HG03469 (cell line): ENCODE measurements around the gene SLC25A13.
"Not testable (repeated sequence)": the region's sequence is repeated elsewhere in the genome, so short reads cannot be mapped to it uniquely, and the experiment has no call there.

Experiments
- ATAC-seq: cut with Tn5 transposase; IDR thresholded peaks from one replicate; pipeline ENCODE4 v1.9.1; 2021; ENCODE audit warnings: mild to moderate bottlenecking, moderate library complexity, moderate number of reproducible peaks; ENCODE audit not compliant: unreplicated experiment

The SLC25A13 gene, protein sequence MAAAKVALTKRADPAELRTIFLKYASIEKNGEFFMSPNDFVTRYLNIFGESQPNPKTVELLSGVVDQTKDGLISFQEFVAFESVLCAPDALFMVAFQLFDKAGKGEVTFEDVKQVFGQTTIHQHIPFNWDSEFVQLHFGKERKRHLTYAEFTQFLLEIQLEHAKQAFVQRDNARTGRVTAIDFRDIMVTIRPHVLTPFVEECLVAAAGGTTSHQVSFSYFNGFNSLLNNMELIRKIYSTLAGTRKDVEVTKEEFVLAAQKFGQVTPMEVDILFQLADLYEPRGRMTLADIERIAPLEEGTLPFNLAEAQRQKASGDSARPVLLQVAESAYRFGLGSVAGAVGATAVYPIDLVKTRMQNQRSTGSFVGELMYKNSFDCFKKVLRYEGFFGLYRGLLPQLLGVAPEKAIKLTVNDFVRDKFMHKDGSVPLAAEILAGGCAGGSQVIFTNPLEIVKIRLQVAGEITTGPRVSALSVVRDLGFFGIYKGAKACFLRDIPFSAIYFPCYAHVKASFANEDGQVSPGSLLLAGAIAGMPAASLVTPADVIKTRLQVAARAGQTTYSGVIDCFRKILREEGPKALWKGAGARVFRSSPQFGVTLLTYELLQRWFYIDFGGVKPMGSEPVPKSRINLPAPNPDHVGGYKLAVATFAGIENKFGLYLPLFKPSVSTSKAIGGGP

DNA sequence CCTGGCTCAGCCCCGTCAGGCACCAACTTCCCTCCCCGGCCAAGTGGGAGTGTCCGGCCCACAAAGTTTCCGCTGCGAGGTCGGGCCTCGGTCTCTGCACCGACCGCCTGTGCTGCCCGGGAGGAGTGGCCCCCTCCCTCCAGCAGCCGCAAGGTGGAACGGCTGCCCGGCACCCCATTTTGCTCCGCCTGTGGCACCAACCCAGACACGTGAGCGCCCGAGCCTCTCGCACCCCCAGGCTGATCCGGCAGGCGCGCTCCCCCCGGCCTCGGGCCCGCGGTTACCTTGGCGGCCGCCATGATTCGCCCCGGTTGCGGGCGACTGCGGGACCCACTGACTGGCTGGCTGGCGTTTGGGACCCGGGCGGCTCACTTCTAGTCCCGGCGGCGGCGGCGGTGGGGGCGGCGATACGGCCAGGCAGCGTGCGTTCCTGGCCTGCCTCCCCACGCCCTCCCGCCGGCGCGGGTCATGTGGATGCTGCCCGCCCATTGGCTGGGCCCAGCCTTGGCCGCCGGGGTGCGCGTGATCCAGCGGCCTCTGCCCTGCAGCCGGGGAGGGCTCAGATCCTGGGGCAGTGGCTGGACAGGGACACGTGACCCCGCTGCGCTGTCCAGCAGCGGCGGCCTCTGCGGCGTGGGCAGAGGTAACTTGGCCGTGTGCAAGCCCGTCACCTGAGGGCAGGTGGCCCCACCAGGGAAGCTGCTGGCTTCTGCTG is at the start of gene SLC25A13:
SLC25A13 (minus strand) TSS at position 441 of the 715 bp plus-strand sequence; CDS start at position 299, 142 bp downstream.
- peak; percentile 52 for ATAC-seq

DNA sequence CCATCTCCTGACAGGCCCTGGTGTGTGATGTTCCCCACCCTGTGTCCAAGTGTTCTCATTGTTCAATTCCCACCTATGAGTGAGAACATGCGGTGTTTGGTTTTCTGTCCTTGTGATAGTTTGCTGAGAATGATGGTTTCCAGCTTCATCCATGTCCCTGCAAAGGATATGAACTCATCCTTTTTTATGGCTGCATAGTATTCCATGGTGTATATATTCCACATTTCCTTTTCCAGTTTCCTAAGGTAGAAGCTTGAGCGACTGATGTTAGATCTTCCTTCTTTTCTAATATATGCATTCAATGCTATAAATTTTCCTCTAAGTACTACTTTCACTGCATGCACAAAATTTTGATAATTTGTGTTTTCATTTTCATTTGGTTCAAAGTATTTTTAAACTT is 44.0 kb upstream of the SLC25A13 start:
- ATAC-seq, result not testable (repeated sequence)

DNA sequence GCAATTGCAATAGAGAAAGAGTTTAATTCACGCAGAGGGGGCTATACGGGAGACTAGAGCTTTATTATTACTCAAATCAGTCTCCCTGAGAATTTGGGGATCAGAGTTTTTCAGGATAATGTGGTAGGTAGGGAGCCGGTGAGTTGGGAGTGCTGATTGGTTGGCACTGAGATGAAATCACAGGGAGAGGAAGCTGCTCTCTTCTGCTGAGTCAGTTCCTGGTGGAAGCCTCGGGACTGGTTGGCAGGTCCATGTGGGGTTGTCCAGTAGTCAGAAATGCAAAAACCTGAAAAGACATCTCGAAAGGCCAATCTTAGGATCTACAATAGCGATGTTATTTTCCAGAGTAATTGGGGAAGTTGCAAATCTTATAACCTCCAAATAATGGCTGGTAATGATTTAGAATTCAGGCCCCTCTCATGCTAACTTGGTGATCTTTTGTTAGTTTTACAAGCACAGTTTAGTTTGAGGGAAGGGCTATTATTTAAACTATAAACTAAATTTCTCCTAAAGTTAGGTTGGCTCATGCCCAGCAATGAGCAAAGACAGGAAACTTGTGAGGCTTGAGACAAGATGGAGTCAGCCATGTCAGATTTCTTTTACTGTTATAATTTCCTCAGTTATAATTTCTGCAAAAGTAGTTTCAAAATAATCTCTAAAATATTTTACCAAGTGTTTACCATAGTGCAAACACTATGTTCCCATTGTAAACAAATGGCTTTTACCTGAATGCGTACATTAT is 39.4 kb upstream of the SLC25A13 start:
- no peak for ATAC-seq

DNA sequence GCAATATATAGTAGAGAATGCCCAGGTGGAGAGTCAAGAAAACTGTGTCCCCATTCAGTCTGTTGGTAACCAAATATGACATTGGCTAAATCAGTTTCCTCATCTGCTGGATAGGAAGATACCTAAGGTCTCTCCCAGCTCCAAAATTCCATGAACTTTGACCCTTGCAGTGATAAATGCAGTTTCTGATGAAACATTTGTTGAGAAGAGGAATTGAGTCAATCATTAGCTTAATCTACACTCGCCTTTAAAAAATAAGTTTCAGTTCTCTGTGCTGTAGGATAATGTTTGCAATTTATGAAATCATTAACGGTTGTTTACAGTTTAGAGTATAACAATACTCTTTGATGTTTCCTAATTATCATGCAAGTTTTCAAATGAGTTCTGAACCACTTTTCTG is 38.0 kb upstream of the SLC25A13 start:
- no peak for ATAC-seq

DNA sequence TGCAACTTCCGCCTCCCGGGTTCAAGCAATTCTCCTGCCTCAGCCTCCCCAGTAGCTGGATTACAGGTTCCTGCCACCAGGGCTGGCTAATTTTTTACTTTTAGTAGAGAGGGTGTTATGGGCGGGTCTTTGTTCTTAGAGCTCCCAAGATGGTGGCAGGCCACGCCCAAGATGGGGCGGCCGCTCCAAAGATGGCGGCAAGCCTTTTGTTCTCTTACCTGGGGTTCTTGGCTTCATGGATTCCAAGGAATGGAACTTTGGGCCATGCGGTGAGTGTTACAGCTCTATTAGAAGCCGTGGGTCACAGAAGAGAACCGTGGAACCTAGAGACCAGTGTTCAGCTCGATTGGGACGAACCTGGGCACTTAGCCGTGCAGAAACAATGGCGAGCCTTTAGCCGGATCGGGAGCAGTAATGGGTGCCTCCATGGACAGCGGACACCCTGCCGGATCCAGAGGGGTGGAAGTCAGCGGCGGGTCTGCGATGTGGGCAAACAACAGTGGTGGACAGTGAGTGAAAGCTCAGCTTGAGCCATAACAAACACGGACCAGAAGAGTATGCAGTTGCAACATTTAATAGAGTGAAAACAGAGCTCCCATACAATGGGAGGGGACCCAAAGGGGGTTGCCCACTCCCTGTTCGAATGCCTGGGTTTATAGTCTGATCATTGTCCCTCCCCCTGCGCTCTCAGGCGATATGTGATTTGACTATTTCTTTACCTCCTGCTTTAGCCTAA is 36.5 kb upstream of the SLC25A13 start:
- ATAC-seq, result not testable (repeated sequence)

DNA sequence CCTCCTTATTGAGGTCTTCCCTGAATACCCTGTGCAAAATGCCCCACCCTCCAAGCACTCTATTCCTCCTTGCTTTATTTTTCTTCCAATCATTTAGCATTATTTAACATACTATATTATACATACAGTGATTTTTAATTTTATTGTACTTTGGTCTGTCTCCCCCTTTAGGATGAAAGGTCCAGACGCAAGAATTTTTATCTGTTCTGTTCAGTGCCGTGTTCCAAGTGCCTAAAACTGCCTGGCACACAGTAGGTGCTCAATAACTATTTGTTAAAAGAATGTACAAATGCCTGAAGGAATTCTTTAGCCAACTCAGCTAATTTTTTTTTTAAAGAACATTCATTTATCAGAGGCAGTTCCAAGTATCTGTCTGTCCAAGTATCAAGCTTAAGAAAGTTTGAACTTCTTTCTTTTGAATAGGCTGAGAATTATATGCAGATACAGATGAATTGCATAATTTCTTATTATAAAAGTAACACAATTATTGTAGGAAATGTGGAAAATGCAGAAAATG is 34.1 kb upstream of the SLC25A13 start:
- no peak for ATAC-seq

DNA sequence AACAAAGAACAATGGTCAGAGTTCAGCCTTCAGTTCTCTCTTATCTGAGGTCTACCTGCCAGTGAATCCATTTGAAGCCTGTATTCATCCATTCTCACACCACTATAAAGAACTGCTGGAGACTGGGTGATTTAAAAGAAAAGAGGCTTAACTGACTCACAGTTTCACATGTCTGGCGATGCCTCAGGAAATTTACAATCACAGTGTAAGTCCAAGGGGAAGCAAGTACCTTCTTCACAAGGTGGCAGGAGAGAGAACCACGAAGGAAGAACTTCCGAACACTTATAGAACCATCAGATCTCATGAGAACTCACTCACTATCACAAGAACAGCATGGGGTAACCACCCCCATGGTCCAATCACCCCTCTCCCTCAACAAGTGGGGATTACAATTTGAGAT is 33.0 kb upstream of the SLC25A13 start:
- no peak for ATAC-seq

DNA sequence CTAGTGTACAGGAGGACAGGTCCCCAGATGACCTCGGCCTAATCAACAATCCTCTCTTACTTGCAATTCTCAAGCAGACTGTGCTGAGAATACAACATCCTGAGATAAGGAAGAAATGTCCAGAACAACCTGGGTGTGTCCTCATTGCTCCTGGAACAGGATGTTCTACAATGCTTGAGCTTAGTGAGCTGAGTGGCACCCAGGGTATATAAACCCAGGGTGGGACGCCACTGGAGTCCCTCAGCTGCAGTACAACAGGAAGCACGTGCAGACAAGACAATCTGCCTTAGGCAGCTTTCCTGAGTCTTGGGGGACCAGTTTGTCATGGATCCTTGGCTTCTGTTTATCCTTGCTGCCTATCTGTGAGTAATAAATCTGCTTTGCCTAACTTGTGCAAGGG is 27.7 kb upstream of the SLC25A13 start:
- no peak for ATAC-seq

DNA sequence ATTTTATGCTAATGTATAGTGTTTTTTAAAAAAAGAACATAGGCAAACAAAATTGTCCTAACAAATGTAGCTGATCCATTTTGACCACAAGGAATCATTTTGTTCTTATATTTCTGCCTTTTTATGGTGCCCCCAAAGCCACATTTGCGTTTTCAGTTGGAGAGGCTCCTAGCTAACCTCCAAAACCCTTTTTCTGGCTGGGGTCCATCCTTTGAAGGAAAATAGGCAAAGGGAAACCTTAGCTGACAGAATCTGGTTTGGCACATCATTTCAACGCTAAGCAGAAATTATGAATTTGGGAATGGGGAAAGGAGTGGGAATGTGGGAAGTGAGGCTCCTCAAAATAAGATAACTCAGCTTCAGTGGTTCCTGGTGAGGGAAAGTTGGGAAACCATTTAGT is 25.6 kb upstream of the SLC25A13 start:
- ATAC-seq, result no peak

DNA sequence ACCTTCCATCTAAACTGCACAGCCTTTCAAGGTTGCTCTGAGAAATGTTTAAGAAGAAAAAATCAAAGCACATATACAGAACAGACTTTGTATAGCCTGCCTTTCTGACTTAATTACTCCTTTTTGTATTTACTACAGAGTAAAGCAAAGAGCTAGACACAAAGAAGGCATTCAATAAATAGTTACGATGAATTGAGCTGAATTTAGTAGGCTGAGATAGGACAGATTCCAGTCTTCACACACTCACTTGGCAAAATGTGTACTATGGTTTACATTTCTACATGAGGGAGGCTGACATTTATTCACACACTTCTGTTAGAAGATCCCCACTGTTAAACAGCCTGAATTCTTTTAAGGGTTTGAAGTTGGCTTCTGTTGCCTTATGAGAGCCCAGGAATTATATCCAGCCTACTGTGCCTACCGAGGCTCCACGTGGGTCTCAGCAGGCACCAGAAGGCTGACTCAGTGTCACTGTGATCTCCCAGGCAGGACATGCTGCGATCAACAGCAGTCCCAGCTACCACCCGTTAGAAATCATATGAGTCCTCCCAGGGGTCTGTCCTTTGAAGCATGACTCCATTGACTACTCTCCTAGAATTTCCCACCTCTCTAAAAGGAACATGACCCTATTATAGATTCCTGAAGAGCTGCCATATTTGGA is 24.5 kb upstream of the SLC25A13 start:
- ATAC-seq, result no peak

DNA sequence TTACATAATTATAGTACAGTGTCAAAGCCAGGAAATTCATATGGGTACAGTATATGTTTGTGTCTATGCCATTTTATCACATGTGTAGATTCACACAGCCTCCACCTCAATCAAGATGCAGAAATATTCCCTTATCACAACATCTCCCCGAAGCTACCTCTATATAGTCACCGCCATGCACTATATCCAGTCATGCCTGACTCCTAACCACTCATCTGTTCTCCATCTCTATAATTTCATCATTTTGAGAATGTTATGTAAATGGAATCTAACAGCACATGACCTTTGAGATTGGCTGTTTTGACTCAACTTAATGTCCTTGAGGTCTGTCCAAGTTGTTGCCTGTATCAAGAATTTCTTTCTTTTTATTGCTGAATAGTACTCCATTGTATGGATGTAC is 22.3 kb upstream of the SLC25A13 start:
- ATAC-seq, result peak; percentile 46

DNA sequence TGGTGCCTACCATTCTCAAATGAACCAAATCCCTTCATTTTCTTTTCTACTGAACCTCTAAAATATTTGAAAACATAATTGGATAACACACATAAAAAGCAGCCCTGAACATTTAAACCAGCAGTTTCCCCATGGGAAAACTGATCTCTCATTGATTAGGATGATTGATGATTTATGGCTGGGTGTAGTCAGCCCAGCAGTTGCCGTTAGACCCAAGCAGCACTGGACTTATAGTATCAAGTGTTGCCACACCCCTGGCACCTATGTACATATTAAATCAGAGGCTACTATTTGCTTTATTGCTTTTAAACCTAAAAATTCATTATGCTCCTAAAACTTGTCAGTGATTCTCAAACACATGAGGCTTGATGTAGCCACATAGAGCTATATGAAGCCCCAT is 20.2 kb upstream of the SLC25A13 start:
- ATAC-seq, result no peak

DNA sequence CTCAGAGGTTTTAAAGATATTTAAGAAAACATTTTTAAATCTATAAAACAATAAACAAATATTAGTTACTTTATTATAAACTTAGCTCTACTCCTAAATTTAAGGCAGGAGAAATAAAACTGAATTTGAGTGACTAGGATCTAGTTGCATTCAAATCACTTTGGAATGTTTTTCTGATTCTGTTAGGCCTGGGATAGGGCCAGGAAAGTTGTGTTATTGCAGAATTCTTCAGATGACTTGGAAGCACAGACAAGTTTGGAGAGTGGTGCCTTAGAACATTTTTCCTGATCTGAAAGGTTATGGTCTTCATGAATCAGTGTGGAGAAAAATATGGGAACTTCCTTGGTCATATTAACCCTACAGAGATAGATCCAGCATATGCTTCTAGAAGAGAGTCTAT is 15.6 kb upstream of the SLC25A13 start:
- no peak for ATAC-seq

DNA sequence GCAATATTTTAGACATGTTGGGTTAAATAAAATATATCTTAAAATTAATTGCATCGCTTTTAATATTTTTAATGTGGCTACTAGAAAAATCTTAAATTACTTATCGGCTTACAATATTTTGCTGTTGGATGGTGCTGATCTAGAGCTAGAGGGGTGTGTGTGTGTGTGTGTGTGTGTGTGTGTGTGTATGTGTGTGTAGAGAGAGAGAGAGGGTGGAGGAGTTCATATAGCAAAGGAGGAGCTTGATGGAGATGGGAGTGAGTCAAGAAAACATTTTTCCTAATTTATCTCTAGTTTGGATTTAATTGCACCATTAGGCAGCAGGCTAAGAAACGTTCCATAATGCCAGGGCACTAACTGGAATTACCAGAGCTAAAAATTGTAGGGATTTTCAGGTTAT is 10.4 kb upstream of the SLC25A13 start:
- no peak for ATAC-seq

DNA sequence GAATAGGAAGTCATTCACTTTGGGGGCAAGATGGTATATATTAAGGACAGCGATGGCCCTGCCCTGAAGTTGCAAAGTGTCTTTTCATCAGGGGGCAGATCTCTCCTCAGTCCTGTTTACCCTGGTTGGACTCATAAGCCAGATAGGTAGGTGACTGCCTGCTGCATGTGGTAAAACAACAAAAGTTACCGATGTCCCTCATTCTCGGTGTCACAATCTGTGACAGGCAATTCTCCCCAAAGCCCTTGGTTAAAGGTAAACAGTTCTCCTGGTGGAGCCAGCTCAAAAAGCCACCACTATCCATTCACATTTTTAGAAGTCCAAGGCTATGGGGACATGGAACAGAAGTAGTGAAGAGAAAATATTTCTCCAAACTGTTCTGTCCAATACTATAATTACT is 9.9 kb upstream of the SLC25A13 start:
- no peak for ATAC-seq

DNA sequence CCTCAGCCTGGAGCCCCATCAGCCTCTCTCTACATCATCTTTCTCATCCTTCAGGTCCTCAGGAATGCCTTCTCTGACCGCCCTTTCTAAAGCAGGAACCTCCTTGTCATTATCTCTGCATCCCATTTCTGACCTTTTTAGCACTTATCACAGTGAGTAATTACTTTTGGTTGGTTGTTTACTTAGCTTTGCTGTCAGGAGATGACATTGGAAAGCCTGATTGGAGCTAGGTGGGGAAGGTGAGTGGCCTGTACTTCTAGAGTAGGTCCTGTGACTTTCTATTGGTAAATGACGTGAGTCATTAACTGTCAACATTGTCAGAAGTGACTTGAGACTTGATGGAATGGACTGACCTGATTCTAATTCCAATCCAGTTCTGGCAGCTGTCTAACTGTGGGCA is 9.3 kb upstream of the SLC25A13 start:
- no peak for ATAC-seq

DNA sequence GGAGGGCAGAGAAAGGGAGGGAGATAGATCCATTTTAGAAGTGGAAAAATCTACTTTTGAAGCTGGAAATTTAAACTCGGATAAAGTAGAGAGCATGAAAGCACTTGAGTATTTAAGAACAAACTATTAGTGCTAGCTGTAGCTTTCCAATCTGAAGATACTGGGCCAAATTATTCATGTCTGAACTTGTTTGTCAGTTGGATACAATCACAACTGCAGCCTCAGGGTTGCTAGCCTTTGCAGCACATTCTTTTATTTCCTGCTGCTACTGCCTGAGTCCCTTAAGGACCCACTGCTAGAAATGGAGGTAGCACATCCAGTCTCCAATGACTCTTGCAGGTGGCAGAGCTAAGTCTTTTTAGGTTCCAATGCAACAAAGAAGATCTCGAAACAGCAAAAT is 8.3 kb upstream of the SLC25A13 start:
- ATAC-seq, result no peak

DNA sequence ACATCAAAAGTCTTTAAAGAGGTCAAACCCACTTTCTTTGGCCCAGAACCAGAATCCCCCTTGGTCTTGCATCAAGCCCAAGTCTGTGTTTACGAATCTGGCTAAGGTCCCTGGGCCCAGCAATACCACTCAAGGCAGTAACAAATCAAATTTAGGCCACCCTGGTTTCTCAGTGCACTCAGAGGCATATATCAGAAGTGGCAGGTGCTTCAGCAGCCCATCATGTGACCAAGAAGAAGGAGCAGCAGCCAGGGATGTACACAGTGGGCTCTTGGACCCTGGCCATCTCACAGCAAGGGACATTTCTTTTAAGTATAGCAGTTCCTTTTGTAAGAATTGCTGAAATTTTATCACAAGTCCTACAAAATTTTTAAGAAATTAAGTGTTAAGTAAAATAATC is 7.3 kb upstream of the SLC25A13 start:
- no peak for ATAC-seq

DNA sequence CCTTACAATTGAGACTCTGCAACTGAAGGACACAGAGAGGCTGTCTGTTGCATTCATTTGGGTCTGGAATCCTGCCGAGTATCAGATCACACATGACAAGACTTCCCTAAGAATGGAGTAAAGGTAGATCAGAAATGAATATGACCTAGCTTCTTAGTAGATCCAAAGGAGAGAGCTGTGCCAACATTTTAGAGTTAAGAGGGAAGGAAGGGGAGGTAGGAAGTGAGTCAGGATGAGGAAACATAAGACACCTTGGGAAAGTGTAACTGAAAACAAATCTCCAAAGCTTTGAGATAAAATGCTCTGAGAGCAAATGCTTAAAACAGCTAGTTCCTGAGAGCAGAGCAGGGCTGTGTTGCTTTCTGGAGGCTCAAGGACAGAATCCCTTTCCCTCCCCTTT is 6.1 kb upstream of the SLC25A13 start:
- no peak for ATAC-seq

DNA sequence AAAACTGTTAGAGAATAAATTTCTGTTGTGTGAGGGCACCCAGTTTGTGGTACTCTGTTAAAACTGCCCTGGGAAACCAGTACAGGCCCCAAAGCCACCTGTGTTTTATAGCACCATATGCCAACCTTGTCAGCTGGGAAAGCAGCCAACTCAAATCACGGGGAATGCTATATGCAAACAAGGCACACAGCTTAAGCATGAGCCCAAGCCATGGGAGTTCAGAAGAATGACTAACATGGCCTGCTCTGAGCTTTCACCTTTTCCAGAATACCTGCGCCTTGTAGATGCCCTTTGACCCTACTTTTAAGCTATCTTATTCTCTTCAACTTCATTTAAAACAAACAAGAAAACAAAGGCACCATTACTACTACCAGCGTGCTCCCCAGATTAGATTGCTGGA is 5.5 kb upstream of the SLC25A13 start:
- ATAC-seq, result no peak
